Cardiac muscle cell (in vitro differentiated cells and primary cell): ENCODE measurements around the gene TPO. TPM values are rescaled to one million over a fixed set of nuclear protein-coding genes. Genes with fewer than 3 reads are reported as not detected.
A peak's percentile ranks its signal among the peaks of the same experiment; 100 is the strongest.

Experiments used
- DNase-seq, 2 donors: peaks; one replicate each; pipeline versions ENCODE4 v3.0.0 to v3.0.0-alpha.2; 2010 to 2017; ENCODE audit warnings: low read depth in 1 of 2, low spot score in 1 of 2
- H3K27ac ChIP-seq: fragments of 200-600 bp; sonication (generic); 2 replicates; pipeline ENCODE4 v1.5.1; 2016
- H3K27me3 ChIP-seq: fragments of 200-600 bp; sonication (generic); 2 replicates; pipeline ENCODE4 v1.6.0; 2016; ENCODE audit warnings: control low read depth
- H3K36me3 ChIP-seq: fragments of 200-600 bp; sonication (generic); 2 replicates; pipeline ENCODE4 v1.5.1; 2016; ENCODE audit warnings: control low read depth
- H3K4me1 ChIP-seq: fragments of 200-600 bp; sonication (generic); 2 replicates; pipeline ENCODE4 v1.8.1; 2017; ENCODE audit warnings: low read depth, mild to moderate bottlenecking, mixed run types
- H3K4me3 ChIP-seq: fragments of 200-600 bp; sonication (generic); 2 replicates; pipeline ENCODE4 v1.5.1; 2016; ENCODE audit warnings: mild to moderate bottlenecking
- H3K9me3 ChIP-seq: fragments of 200-600 bp; sonication (generic); 2 replicates; pipeline ENCODE4 v1.5.1; 2017; ENCODE audit warnings: low read depth, mild to moderate bottlenecking, control low read depth
- polyA plus RNA-seq: library from polyadenylated mRNA; unstranded; fragments of >200 nt; fragmentation: Nextera tagmentation; extraction: Ambion mirVana; gene quantifications from 2 replicates; pipeline ENCODE4 v1.2.1, GENCODE V29; 2016
- total RNA-seq: library from RNA; depleted of rRNA; stranded (reverse); fragments of >200 nt; gene quantifications from 2 replicates; pipeline ENCODE4 v1.2.3, GENCODE V29; 2016
- TF ChIP-seq, protein P1 (sequence below): IDR thresholded peaks from 2 replicates; pipeline ENCODE4 v1.5.1; 2012; ENCODE audit warnings: low read depth, mild to moderate bottlenecking, low read length

TPO gene
- total and polyA plus RNA-seq, 2 experiments from 2014 or later = 0.46 to 0.71 TPM

DNA sequence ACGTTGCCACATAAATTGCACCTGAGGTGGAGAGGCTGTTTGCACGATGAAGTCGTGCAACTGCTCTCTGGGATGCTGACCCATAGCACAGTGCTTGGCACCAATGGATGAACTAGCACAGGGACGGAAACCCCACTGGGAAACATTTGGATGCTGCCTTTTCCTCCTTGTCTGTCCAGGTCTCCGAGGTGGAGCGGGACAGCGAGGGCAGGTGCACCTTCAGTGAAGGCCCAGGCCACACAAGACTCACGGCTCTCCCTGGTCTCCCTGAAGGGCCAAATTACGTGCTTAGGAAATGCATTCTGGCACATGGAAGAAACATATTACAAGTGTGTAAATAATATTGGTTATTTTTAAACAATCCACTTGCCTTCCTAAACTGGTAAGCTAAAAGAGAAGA, 70.3 kb downstream of the TPO start:
- Histone ChIP-seq H3K9me3 (no peaks in the 10 kb centered on the region), H3K27me3 (no peaks in the 10 kb centered on the region), H3K36me3 (no peaks in the 10 kb centered on the region), H3K27ac (no peak overlapping the region), H3K4me3 (no peak overlapping the region), H3K4me1 (peaks cover 9% of the 10 kb centered on the region)
- no peak for DNase-seq
- TF ChIP-seq, protein P1, sequence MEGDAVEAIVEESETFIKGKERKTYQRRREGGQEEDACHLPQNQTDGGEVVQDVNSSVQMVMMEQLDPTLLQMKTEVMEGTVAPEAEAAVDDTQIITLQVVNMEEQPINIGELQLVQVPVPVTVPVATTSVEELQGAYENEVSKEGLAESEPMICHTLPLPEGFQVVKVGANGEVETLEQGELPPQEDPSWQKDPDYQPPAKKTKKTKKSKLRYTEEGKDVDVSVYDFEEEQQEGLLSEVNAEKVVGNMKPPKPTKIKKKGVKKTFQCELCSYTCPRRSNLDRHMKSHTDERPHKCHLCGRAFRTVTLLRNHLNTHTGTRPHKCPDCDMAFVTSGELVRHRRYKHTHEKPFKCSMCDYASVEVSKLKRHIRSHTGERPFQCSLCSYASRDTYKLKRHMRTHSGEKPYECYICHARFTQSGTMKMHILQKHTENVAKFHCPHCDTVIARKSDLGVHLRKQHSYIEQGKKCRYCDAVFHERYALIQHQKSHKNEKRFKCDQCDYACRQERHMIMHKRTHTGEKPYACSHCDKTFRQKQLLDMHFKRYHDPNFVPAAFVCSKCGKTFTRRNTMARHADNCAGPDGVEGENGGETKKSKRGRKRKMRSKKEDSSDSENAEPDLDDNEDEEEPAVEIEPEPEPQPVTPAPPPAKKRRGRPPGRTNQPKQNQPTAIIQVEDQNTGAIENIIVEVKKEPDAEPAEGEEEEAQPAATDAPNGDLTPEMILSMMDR = no peak

DNA sequence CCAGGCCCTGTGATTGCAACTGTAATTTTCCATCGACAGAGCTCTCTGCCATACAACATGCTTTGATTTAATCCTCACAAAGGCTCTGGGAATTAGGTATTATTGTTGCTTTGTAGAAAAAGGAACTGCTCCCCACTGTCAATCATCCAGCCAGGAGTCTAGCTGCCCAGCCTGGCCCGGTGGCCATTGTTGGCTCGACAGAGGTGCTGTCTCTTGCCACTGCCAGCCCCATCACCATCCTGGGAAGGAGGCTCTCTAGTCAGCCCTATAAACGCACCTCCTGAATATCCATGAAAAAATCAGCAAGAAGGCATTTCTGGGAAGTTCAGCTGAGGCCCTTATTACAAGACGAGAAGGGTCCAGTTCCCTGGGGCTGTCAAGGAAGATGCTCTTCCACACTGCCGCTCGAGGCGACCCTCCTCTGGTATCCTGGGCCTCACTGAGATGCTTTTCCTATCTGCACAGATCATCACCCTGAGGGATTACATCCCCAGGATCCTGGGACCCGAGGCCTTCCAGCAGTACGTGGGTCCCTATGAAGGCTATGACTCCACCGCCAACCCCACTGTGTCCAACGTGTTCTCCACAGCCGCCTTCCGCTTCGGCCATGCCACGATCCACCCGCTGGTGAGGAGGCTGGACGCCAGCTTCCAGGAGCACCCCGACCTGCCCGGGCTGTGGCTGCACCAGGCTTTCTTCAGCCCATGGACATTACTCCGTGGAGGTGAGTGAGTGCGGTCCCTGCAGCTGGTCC, 71.0 kb downstream of the TPO start:
- Histone ChIP-seq H3K27ac (no peak overlapping the region), H3K27me3 (no peaks in the 10 kb centered on the region), H3K9me3 (no peaks in the 10 kb centered on the region), H3K4me1 (peaks cover 9% of the 10 kb centered on the region), H3K36me3 (no peaks in the 10 kb centered on the region), H3K4me3 (no peak overlapping the region)
- TF ChIP-seq, protein P1 = no peak
- no peak for DNase-seq

DNA sequence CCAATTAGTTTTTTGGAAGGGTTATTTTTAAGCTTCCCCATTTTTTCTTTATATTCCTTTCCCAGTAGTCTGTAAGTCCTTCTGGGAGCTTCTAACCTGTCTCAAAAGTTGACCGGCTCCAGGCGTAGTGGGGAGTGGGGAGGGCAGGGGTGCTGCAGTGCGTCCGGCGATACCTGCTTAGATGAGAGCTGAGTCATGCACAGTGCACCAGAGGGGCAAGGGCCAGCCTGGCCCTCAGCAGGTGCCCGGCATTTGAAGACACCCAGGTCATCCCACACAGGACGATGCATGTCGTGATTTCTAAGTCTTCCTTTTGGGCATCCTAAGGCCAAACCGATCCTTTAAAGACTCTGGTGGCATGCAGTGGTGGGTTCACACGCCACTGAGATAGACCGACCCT, 73.4 kb downstream of the TPO start:
- Histone ChIP-seq H3K4me1 (peaks cover 9% of the 10 kb centered on the region), H3K9me3 (no peaks in the 10 kb centered on the region), H3K27me3 (peaks cover 4% of the 10 kb centered on the region), H3K4me3 (no peak overlapping the region), H3K27ac (no peak overlapping the region), H3K36me3 (no peaks in the 10 kb centered on the region)
- DNase-seq = no peak
- TF ChIP-seq, protein P1 = no peak

DNA sequence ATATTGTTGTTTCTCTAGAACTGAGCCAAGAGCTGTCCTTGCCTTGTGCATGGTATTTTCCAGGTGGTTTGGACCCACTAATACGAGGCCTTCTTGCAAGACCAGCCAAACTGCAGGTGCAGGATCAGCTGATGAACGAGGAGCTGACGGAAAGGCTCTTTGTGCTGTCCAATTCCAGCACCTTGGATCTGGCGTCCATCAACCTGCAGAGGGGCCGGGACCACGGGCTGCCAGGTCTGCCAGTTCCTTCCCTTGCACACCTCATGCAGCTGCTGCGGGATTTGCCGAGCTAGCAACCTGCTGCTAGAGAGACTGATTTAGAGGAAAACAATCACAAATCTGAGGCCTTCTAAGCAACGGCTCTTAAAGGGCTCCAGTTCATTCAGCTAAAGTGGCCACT, 74.5 kb downstream of the TPO start:
- TF ChIP-seq, protein P1 = no peak
- DNase-seq = peak in 1 of 2 donors; percentile 60
- no peak overlapping the region for H3K27ac ChIP-seq

GRCh38 chr2:1488181-1488671, 75.0 kb downstream of the TPO start:
- Histone ChIP-seq H3K27me3 (peaks cover 4% of the 10 kb centered on the region), H3K27ac (no peak overlapping the region), H3K9me3 (no peaks in the 10 kb centered on the region), H3K36me3 (no peaks in the 10 kb centered on the region), H3K4me3 (no peak overlapping the region), H3K4me1 (peaks cover 9% of the 10 kb centered on the region)
- TF ChIP-seq, protein P1 = no peak
- DNase-seq = no peak

More for the DNA sequence above, 74.5 kb downstream of the TPO start:
- H3K36me3 ChIP-seq = no peaks in the 10 kb centered on the region
- no peak overlapping the region for H3K4me3 ChIP-seq
- H3K4me1 ChIP-seq = peaks cover 9% of the 10 kb centered on the region
- H3K27me3 ChIP-seq = peaks cover 4% of the 10 kb centered on the region
- H3K9me3 ChIP-seq = no peaks in the 10 kb centered on the region
